ENCODE measurements around the gene LELP1. TPM values are rescaled to one million over a fixed set of nuclear protein-coding genes. Genes with fewer than 3 reads are reported as not detected.

LELP1 gene
- total RNA-seq, 1 experiment from 2014 or later, result not detected

DNA sequence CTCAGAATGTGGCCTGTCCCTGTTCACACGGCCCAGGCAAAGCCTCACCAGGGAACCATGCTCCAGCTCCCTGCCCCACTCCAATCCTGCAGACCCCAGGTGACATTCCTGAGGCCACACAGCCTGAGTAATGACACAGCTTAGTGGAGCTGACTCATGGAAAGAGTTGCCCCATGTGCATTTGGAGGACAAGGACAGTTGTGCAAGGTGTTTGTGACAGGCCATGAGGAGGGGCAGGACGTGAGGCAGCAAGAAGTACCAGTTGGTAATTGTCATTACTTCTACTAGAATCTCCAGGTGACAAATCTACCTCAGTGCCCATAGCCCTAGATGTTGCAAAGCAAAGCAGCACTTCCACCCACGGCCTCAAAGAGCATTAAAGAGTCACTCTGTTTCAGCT is 29.3 kb downstream of the LELP1 start:
- Mint-ChIP-seq H3K27me3 (ENCODE audit: low read depth) (peaks cover 6% of the 10 kb centered on the region), H3K4me3 (no peak overlapping the region), H3K27ac (no peak overlapping the region), H3K9me3 (peaks cover 0 to 3% of the 10 kb centered on the region in 2 experiments; a peak in 3 of 5 replicates), H3K36me3 (ENCODE audit: insufficient read depth in 1 of 3, low read depth in 3 of 3) (no peaks in the 10 kb centered on the region), H3K4me1 (no peaks in the 10 kb centered on the region)
- Histone ChIP-seq H4K20me1 (ENCODE audit: control insufficient read depth, insufficient read depth, insufficient read length) (no peaks in the 10 kb centered on the region), H4K8ac (replicated peaks; ENCODE audit: insufficient read length, low read depth, low read length) (no peak overlapping the region), H4K5ac (ENCODE audit: insufficient read length, low read depth, low read length) (no peak overlapping the region), H3K4ac (ENCODE audit: low read depth, low read length) (no peak overlapping the region), H3K79me2 (ENCODE audit: insufficient read depth, low read length) (no peaks in the 10 kb centered on the region), H2AFZ (ENCODE audit: low read length) (no peak overlapping the region), H3K9me3 (ENCODE audit: control insufficient read depth, low read depth, low read length) (no peaks in the 10 kb centered on the region), H3K9ac (ENCODE audit: extremely low read depth, insufficient read length, low read length) (no peak overlapping the region), H2AK5ac (ENCODE audit: insufficient read length, low read length) (no peak overlapping the region), H3K14ac (ENCODE audit: insufficient read depth, low read length) (no peak overlapping the region), H2BK15ac (ENCODE audit: low read depth, low read length) (no peak overlapping the region), H3K23ac (ENCODE audit: insufficient read length, low read depth, low read length) (no peak overlapping the region), H2BK12ac (ENCODE audit: insufficient read length, low read depth, low read length) (no peak overlapping the region), H3K4me1 (ENCODE audit: insufficient read depth, low read length) (no peaks in the 10 kb centered on the region), H3K79me1 (ENCODE audit: insufficient read depth, low read depth, low read length, poor library complexity, severe bottlenecking) (no peaks in the 10 kb centered on the region), H2BK5ac (ENCODE audit: insufficient read length, low read length) (no peak overlapping the region), H3K56ac (ENCODE audit: insufficient read length, low read depth, low read length) (no peak overlapping the region), H4K91ac (ENCODE audit: insufficient read length, low read depth, low read length) (no peak overlapping the region), H3K4me2 (ENCODE audit: insufficient read depth, insufficient read length, low read length) (no peak overlapping the region), H3K27me3 (ENCODE audit: insufficient read depth, low read length) (no peaks in the 10 kb centered on the region), H3K23me2 (ENCODE audit: insufficient read length, low read depth, low read length, poor library complexity, severe bottlenecking) (no peaks in the 10 kb centered on the region), H3K18ac (ENCODE audit: insufficient read length, low read depth, low read length) (no peak overlapping the region), H3T11ph (ENCODE audit: low read length) (no peak overlapping the region), H3K27ac (ENCODE audit: insufficient read length, low read depth, low read length) (no peak overlapping the region), H2BK120ac (ENCODE audit: low read depth, low read length, poor library complexity, severe bottlenecking) (no peak overlapping the region), H2BK20ac (ENCODE audit: low read depth, low read length, poor library complexity, severe bottlenecking) (no peak overlapping the region)
- no CpG with 5 or more reads among the region's 3 CpGs for WGBS (ENCODE audit: extremely low coverage, insufficient read length, low lambda C conversion rate)
- TF ChIP-seq, protein P1, sequence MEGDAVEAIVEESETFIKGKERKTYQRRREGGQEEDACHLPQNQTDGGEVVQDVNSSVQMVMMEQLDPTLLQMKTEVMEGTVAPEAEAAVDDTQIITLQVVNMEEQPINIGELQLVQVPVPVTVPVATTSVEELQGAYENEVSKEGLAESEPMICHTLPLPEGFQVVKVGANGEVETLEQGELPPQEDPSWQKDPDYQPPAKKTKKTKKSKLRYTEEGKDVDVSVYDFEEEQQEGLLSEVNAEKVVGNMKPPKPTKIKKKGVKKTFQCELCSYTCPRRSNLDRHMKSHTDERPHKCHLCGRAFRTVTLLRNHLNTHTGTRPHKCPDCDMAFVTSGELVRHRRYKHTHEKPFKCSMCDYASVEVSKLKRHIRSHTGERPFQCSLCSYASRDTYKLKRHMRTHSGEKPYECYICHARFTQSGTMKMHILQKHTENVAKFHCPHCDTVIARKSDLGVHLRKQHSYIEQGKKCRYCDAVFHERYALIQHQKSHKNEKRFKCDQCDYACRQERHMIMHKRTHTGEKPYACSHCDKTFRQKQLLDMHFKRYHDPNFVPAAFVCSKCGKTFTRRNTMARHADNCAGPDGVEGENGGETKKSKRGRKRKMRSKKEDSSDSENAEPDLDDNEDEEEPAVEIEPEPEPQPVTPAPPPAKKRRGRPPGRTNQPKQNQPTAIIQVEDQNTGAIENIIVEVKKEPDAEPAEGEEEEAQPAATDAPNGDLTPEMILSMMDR (conservative IDR thresholded peaks at IDR 0.05), result no peak
- no peak for DNase-seq

Measured in H9 (cell line).